Left lobe of liver (tissue), 2 donors: ENCODE data around the gene SSH3. TPM values are rescaled to one million over a fixed set of nuclear protein-coding genes. Genes with fewer than 3 reads are reported as not detected.

Experiments
- ATAC-seq: fragments of 200-7000 bp; cut with Tn5 transposase; one replicate; pipeline ENCODE4 v1.9.1; 2020; ENCODE audit warnings: mild to moderate bottlenecking, moderate library complexity
- DNase-seq: peaks from one replicate; pipeline ENCODE4 v3.0.0-alpha.2; 2020; ENCODE audit warnings: low spot score
- total RNA-seq: library from RNA; stranded (reverse); gene quantifications from one replicate; pipeline ENCODE4 v1.2.1, GENCODE V29; 2021
- donor health status: DM: no; HTN: no; CAD: no; lungs with moderate emphysema.
- donor health status: DM: no; HTN: yes; CAD: no.

Gene SSH3
- total RNA-seq, 1 donor from 2014 or later = 18.2 TPM

DNA sequence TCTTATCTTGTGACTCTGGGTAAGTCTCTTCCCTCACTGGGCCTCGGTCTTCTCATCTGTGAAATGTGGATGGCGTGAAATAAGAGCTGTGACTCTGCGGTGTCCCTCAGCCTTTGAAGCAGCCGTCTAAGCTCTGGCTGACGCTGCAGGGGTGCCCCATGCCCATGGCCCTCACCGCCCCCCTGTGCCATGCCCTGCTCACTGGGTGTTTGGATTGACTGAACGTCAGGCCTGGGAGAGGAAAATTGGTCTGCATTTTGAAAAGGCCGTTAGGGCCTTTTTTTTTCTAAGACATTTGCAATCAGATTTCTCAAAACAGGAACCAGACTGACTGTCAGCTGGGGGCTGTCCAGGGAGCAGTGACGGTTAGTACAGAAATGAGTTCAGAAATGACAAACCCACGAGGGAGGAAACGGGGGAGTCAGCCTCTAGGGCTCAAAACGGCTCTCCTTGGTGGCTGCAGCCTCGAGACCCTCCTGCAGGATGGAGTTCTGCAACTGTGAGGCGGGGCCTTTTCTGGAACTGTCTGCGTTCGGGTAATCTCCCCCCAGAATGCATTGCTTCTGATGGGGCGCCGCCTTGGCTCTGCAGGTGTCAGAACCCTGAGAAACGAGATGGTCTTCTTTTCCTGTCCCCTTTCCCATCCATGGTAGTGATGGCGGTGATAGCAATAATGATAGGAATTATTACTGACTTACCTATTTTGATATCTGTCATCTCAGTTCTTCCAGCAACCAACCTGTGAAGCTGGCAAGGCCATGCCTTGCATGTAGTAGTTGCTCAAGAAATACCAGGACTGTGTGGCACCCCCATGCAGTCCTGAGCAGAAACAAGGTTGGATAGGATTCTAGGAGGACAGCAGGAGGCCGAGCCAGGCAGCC, 35.0 kb upstream of the SSH3 start:
- ATAC-seq (no peak), DNase-seq (no peak)

DNA sequence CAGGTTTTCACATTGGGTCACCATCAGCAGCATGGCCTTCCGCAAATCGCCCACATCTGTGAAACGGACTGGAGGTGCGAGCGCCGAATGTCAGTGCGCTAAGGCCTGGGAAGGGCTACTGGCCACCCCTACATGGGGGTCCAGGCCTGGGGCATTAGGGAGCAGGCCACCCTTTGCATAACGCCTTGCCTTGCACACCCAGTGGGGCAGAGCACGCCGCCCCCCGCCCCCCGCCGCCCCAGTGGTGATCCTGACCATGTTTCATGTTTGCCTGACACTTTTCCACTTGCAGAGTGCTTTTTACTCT, 34.4 kb upstream of the SSH3 start:
- ATAC-seq = no peak
- DNase-seq = no peak

DNA sequence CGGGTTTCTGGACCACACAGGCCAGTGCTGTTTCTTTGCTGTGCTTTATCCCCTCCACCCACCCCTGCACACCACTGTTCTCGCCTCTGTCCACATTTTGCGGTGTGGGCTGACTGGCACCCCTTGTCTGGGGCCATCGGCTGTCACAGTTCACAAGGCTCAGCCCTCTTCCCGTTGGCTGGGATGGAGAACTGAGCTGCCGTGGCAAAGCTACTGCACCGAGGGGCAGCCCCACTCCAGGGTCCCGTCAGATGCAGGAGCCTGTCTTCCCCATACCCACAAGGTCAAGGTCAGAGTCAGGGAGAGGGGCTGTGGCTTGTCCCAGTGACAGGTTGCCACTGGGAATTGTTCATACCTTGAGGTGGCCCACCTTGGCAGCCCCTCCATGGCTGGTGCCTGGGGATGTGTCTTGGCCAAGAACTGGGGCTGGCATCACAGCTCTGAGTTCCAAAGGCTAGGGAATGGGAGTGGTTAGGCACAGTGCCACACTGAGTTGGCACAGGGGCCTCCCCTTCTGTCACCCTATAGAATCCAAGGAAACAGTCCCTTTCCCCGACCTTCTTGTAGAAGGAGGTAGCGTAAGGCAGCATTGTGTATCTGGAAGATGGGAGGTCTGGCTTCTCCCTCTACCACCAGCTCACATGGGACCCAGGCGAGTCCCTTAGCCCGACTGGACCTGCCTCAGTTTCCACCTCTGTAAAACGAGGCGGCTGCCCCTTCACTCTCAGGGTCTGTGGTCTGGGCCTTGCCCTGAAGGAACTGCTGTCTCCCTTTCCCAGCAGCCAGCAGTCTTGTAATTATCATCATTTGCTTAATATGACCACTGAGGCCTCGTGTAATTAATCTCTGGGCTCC, 33.7 kb upstream of the SSH3 start:
- ATAC-seq = no peak

DNA sequence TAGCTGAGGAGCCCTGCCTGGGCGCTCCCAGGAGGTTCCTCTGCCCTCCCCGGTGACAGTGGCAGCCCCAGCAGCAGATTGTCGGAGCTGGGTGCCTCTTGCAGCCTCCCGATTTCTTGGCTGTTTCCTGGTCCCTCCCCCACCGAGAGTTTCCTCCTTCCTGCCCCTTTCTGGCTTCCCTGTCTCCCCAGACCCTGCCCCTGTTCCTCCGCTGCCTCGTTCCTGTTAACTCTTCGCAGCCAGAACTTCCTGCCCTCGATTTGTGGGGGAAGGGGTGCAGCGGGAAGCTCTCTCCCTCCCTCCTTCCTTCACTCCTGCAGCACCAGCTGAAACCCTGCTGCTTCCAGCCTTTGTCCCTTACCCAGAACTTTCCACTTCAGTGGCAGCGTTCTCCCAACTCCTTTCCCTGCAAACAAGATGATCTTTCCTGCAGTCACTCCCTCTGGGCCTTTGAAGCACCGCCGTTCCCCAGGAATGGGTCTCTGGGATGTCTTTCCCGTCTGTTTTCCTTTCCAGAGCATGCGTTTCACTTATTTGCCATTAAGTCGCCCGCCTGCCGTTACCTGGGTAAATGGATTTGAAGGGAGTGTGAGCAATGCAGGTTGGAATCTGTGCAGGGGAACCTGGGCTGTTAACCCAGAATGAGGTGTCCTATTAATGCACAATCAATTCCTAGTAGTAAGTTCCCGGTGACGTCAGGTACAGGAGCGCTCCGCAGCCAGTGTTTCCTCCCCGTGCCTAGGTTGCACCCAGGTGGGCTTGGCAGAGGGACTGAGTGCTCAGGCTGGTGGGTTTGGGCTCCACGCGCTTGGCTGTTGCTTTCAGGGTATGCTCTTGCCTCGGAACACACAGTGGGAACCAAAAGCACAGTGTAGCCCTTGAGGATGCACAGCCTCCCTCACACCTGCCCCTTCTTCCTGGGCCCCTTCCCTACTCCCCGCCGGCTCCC, 32.8 kb upstream of the SSH3 start:
- DNase-seq = no peak
- ATAC-seq = no peak

More for the DNA sequence above, 33.7 kb upstream of the SSH3 start:
- DNase-seq = no peak

DNA sequence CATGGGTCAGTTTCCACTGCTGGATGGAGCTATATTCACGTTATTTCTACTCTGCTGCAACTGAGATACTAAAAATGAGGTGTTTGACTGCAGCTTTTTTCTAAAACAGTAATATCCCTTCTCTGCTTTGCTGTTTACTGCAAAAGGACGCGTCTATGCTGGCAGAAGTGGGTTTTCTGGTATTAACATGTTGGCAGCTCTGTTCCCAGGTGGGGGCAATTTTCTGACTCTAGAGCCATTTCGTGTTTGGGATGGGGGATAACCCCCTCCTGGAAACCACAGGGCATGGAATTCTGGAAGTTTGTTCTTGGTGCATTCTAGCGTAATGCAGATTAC, 32.2 kb upstream of the SSH3 start:
- no peak for DNase-seq

DNA sequence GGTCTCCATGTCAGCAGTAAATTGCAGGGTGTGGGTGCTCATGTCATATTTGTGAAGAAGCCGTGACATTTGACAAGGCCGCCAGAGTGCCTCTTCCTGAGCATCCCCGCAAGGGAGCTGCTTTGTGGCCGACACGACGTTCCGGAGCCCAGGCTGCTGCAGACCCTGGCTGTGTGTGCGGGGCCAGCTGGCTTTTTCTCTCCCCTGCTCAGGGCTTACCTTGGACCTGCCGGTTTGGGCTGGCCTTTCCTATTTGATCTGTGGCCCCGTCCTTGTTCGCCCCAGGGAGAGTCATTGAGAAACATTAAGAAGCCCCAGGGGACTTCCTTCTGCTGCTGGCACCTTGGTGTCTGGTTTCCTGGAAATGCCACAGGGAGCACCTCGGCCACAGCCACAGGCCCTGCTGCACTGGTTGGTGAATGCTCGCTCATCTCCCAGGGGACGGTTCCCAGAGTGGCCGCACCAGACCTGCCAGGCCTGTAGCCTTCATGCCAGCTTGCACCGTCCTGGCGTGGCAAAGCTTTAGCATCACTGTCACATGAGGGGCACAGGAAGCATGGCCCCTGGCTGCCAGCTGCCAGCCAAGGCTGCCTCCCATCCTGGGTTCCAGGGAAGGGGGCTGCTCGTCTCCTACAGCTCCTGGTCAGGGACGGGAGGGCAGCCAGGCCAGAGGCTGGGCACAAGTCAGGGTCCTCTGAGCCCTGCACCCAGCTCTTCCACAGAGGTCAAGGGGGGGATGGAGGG, 31.6 kb upstream of the SSH3 start:
- DNase-seq (no peak), ATAC-seq (no peak)

More for the DNA sequence above, 32.2 kb upstream of the SSH3 start:
- ATAC-seq = no peak

DNA sequence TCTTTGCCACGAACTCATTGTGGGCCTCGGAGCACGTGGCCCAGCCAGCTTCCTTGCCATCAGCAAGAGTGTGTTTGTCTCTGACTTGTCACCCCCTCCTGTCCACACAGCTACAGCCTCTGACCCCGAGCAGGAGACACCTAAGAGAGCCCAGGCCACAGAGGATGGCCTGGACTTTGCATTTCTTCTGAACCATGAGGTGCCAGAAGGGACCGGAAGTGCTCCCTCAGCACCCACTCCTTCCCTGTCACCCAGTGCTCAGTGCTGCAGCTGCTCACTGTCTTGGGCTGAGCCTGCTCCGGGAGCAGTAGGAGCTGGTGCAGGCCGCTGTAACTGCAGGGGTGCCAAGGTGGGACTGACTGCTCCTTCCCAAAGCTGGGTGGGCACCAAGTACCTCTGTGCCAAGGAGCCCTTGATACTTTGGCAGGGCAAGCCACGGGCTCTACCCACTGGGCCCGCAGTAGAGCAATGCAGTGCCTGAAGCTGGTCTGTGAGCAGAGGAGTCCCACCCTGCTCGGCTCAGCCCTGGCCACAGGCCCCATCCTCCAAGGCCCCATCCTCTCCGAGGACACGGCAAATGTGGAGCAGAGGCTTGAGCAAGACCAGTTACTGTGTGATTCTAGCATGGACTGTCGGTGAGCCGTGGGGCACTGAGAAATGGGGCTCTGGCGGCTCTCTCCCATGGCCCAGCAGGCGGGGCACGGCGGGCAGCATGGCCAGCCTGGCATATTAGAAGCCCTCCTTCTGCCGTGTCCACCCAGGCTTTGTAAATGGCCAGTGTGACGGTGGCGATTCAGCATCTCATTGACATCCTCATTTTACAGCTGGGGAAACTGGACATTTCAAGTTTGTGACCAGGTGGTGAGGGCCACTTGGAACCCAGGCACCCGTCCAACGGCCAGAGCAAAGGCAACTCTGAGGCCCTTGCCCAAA, 30.7 kb upstream of the SSH3 start:
- no peak for DNase-seq

DNA sequence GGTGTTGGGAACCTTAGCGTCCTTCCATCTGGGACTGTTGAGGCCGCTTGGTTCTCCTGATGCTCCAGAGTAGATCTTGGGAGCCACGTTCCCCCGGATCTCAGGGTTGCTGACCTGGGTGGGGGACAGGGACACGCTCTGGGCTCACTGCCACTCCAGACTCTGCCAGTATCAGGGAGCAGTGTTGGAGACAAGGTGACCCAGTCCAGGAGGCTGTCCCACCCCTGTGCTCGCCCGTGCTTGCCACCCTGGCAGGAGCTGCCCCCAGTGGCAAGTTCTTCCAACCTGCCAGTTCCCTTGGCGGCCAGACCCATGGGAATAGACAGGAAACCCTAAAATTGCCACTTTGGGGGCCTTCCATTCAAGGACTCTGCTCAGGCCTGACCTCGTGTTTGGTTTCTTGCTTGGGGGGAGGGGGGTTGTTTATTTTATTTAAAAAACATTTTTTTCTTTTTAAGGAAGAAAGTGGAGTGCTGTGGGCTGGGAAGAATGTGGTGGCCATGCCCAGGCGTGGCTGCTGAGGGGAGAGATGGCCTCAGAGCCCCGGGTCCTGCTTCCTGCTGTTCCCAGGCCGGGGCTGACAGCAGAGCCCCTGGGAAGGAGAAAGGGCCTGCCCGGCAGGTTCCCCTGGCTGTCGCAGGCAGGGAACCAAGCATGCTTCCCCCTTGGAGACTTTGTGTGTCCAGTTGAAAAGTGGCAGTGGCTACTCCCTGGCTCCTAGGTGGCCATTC, 29.9 kb upstream of the SSH3 start:
- ATAC-seq = no peak
- no peak for DNase-seq

More for the DNA sequence above, 30.7 kb upstream of the SSH3 start:
- no peak for ATAC-seq

DNA sequence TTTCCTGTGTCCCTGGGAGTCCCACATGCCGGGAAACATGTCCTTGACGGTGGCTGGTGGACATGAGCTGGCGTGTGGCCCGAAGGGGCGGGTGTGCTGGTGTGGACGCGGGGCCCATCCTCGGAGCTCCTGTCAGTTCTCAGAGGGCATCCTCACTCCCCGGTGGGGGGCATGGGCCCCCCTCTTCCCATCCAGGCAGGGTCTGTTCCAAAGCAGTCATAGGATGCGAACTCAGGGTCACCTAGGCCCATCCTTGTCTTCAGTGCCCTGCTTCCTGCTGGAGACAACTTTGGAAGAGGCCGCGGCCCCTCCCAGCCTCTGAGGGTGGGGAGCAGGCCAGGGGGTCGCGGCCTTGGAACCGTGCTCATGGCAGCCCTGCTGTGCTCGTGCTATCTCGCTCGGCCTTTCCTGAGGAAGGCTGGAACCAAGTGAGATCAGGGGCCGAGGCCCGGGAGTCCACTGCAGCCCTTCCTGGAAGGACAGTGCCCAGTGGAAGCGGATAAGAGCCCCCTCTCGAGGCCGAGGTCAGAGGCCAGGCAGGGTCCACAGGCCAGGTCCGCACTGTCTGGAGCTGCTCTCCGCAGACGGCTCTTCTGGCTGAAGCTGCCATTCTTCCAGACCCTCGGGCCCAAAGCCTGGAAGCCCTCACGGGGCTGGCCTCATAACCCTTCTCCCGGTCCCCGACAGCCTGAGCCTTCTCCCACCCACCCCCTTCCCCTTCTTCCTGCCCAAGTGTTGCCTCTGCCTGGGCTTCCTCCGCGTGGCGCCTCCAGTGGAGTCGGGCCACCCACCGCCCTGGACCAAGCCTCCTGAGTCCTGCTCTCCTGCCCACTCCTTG, 28.3 kb upstream of the SSH3 start:
- DNase-seq (no peak), ATAC-seq (peak; percentile 51)

DNA sequence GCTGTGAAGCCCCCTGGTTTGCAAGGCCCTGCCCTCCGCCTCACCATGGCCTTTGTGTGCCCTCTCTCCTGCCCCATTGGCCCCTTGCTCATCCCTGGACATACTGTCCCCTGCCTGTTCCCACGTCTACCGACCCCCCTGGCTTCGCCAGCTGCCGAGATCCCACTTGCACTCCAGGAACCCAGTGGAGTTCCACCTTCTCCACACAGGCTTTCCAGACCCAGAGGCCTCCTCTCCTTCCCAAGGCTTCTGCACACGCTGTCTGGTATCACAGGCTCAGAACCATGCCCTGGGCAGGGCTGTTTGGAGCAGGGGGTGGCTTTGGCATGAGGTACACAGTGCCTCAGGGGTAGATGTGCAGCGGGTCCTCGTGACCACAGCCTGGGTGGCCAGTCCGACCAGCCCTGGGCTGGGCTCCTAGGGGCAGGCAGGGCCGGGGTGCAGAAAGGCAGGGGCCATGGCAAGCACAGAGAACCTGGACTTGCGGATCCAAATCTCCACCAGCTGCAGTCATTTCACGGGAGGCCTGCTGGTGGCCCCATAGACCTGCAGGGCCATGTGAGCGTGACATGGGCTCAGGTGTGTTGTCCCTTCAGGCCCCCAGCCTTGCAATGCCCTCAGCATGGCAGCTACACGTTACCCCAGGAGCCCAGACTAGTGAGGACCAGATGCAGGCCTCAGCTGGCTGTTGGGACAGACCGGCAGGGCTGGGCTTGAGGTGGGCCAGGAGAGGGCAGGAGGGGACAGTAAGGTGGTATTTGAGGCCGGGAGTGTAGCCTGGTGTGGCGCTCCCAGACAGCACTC, 27.5 kb upstream of the SSH3 start:
- ATAC-seq (no peak), DNase-seq (no peak)

DNA sequence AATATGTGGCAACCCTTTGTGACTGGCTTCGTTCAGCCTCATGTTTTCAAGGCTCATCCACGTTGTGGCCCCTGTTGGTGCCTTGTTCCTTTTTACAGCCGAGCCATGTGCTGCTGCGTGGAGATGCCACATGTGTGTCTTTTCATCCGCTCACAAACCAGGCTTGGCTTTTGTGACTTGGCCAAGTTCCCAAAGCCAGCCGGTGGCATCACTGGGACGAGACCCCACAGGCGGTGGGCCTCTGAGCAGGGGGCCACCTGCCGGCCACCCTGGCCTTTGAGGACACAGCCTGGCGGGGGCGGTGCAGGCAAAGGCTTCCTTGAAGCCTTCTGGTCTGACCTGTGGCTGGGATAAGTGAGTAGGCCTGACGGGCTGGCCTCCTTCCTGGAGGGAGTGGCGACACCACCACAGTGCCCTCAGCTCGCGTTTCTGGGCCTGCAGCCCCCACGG, 26.5 kb upstream of the SSH3 start:
- no peak for DNase-seq
- ATAC-seq = no peak

DNA sequence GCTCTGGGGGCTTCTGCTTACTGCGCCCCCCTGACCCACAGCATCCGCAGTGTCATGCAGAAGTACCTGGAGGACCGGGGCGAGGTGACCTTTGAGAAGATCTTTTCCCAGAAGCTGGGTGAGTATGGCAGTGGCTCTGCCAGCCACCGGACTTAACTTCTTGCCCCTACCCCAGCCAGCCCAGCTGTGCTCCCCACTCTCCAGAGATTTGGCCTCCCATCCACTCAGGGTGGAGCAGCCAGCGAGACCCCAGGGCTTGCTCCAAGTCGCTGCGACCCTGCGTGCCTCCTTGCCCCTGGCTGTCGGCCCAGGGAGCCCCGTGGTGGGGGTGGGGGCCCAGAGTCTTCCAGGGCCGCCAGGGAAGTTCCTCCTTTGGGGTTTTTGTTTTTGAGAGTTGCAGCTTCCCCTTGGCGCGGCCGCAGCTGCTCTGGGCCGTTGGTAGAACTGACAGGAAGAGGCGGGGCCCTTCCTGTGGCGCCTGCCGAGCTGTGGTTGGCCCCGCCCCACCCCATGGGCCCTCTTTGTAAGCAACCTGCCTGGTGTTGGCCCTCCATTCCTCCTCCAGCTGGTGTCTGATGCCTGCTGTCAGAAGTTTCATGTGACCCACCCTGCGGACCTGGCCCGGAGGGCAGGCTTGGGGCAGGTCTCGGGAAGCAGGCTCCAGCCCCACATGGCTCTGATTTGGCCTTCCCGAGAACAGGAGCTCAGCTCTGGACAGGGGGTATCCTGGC, 25.9 kb upstream of the SSH3 start:
- DNase-seq (no peak), ATAC-seq (peak; percentile 51)

DNA sequence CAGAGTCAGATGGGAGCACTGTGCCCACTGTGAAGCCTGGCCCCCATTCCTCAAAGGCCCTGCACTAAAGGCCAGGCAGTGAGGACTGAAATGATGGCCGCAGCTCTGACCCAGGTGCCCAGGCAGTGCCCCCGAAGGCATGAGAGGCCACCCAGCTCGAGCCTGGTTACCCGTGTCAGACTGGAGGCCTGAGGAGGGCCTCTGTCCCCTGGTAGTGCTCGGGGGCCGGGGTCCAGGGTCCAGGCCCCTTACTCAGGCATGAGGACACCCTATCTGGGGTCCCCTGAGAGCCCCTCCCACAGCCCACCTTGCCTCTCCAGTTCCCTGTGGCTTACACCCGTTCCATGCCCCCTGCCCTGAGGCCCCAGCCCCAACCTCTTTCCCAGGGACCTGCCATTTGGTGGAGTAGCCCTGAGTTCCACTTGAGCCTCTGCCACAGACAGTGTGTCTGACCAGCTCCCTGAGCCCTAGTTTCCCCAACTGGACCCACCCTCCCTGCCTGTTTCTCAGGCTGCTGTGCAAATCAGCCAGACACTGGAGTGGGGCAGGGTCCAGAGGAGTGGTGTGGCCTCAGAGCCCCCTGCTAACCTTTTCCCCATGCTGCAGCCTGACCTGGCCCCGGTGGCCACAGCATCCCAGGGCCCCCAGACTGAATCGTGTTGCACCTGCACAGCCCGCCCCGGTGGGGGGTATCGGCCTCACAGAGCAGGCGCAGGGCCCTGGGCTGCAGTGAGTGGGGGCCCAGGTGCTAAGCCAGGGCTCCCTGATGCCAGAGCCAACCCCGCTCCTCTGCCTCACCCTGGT, 25.0 kb upstream of the SSH3 start:
- no peak for DNase-seq
- ATAC-seq = no peak

DNA sequence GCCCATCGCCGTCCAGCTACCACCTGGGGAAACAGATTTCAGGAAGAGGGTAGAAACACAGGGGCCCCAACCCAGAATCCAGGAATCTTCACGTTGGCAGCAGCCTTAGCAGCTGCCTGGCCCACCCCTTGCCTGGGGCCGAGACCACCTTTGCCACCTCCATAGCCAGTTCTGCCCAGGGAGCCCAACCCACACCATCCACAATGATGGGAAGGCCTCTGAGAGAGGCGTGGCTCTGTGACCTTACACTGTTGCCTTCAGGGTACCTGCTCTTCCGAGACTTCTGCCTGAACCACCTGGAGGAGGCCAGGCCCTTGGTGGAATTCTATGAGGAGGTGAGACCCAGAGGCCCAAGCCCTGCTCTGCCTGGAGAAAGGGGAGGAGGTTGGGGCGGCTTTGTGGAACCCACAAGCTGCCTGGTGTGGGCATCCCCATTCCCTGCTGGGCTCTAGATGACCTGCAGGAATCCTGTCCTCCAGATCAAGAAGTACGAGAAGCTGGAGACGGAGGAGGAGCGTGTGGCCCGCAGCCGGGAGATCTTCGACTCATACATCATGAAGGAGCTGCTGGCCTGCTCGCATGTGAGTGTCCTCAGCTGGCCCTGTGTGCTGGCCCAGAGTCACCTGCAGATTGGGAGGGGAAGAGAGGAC, 24.3 kb upstream of the SSH3 start:
- ATAC-seq (no peak), DNase-seq (no peak)
